Chondrocyte (in vitro differentiated cells): ENCODE results near the gene ARSI. TPM values are rescaled to one million over a fixed set of nuclear protein-coding genes. Genes with fewer than 3 reads are reported as not detected.

ENCODE experiments used
- DNase-seq: peaks from one replicate; pipeline ENCODE4 v3.0.0; 2021; ENCODE audit warnings: mixed read lengths, low spot score
- H3K27ac Mint-ChIP-seq: one replicate; pipeline ENCODE4 v1.8.0; 2021; ENCODE audit warnings: mild to moderate bottlenecking, moderate library complexity, mixed read lengths; ENCODE audit not compliant: unreplicated experiment
- H3K27me3 Mint-ChIP-seq: 2 replicates; pipeline ENCODE4 v1.8.0; 2021; ENCODE audit warnings: low read depth, mixed read lengths
- H3K36me3 Mint-ChIP-seq: 2 replicates; pipeline ENCODE4 v1.8.0; 2021; ENCODE audit warnings: low read depth, mixed read lengths
- H3K4me1 Mint-ChIP-seq: 2 replicates; pipeline ENCODE4 v1.8.0; 2021; ENCODE audit warnings: low read depth, mild to moderate bottlenecking, mixed read lengths
- H3K4me3 Mint-ChIP-seq: one replicate; pipeline ENCODE4 v1.8.0; 2021; ENCODE audit warnings: mild to moderate bottlenecking, moderate library complexity, mixed read lengths; ENCODE audit not compliant: unreplicated experiment
- H3K9me3 Mint-ChIP-seq: 2 replicates; pipeline ENCODE4 v1.8.0; 2021; ENCODE audit warnings: low read depth, mixed read lengths
- CTCF ChIP-seq: fragments of 200-600 bp; sonication (generic); IDR thresholded peaks from 2 replicates; pipeline ENCODE4 v1.5.0; 2021; ENCODE audit warnings: antibody characterized with exemption, mild to moderate bottlenecking, moderate library complexity
- total RNA-seq: library from RNA; stranded (reverse); gene quantifications from 3 replicates; pipeline ENCODE4 v1.2.1, GENCODE V29; 2021

Gene ARSI
- total RNA-seq, 1 donor from 2014 or later: 2.4 TPM

- Mint-ChIP-seq H3K4me3 (no peak overlapping the region), H3K27ac (no peak overlapping the region), H3K4me1 (peaks cover 31% of the 10 kb centered on the region), H3K36me3 (no peaks in the 10 kb centered on the region), H3K9me3 (no peaks in the 10 kb centered on the region), H3K27me3 (no peaks in the 10 kb centered on the region)
- TF ChIP-seq CTCF: no peak
- peak; percentile 54 for DNase-seq
These were observed 5.3 kb downstream of the ARSI start for GRCh38 chr5:150297236-150297890.

- peak; percentile 82 for DNase-seq
- Mint-ChIP-seq H3K36me3 (no peaks in the 10 kb centered on the region), H3K27ac (no peak overlapping the region), H3K4me1 (peaks cover 28% of the 10 kb centered on the region), H3K9me3 (no peaks in the 10 kb centered on the region), H3K4me3 (no peak overlapping the region), H3K27me3 (no peaks in the 10 kb centered on the region)
- TF ChIP-seq CTCF: no peak
These were observed 6.2 kb downstream of the ARSI start for GRCh38 chr5:150296496-150296895.

GRCh38 chr5:150295741-150296486 lies 6.8 kb downstream of the ARSI start:
- DNase-seq: peak; percentile 75
- Mint-ChIP-seq H3K27ac (no peak overlapping the region), H3K9me3 (no peaks in the 10 kb centered on the region), H3K27me3 (no peaks in the 10 kb centered on the region), H3K4me1 (peaks cover 22% of the 10 kb centered on the region), H3K4me3 (no peak overlapping the region), H3K36me3 (no peaks in the 10 kb centered on the region)
- TF ChIP-seq CTCF: no peak

- peaks cover 19% of the 10 kb centered on the region for H3K4me1 Mint-ChIP-seq
- no peak for TF ChIP-seq CTCF
- peak overlapping the region; percentile 74 for H3K27ac Mint-ChIP-seq
- no peaks in the 10 kb centered on the region for H3K36me3 Mint-ChIP-seq
- no peaks in the 10 kb centered on the region for H3K9me3 Mint-ChIP-seq
- peak; percentile 87 for DNase-seq
- no peak overlapping the region for H3K4me3 Mint-ChIP-seq
- no peaks in the 10 kb centered on the region for H3K27me3 Mint-ChIP-seq
These were observed 7.5 kb downstream of the ARSI start for GRCh38 chr5:150295172-150295634.

GRCh38 chr5:150294551-150295071 lies 8.1 kb downstream of the ARSI start:
- peaks cover 19% of the 10 kb centered on the region for H3K4me1 Mint-ChIP-seq
- no peaks in the 10 kb centered on the region for H3K27me3 Mint-ChIP-seq
- H3K36me3 Mint-ChIP-seq: no peaks in the 10 kb centered on the region
- no peak for TF ChIP-seq CTCF
- no peaks in the 10 kb centered on the region for H3K9me3 Mint-ChIP-seq
- no peak overlapping the region for H3K27ac Mint-ChIP-seq
- peak; percentile 67 for DNase-seq
- no peak overlapping the region for H3K4me3 Mint-ChIP-seq
